ENCODE measurements around the gene ZDHHC6. TPM values are rescaled to one million over a fixed set of nuclear protein-coding genes. Genes with fewer than 3 reads are reported as not detected.
"Not testable (repeated sequence)": the region's sequence is repeated elsewhere in the genome, so short reads cannot be mapped to it uniquely, and the experiment has no call there.

Gene ZDHHC6
- total RNA-seq, 1 donor from 2014 or later, result 23.1 TPM

DNA sequence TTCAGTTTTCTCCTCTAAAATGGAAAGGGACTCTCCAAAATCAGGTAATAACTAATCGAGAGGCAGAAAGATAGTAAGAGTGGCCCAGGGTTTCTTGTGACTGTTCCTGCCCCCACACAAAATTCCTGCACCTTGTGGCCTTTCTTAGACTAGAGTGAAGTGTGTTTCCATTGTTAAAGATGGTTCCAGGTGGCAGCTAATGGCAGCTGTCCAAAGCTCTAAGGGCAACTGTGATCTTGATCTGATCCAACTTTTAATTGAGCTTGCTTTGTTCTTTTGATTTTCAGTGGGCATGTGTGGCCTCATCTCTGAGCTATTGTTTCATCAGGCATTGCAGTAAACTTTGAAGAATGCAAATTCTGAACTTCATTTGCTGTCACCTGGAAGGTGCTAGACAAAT is 53.4 kb downstream of the ZDHHC6 start:
- DNase-seq (ENCODE audit: low spot score), result no peak

DNA sequence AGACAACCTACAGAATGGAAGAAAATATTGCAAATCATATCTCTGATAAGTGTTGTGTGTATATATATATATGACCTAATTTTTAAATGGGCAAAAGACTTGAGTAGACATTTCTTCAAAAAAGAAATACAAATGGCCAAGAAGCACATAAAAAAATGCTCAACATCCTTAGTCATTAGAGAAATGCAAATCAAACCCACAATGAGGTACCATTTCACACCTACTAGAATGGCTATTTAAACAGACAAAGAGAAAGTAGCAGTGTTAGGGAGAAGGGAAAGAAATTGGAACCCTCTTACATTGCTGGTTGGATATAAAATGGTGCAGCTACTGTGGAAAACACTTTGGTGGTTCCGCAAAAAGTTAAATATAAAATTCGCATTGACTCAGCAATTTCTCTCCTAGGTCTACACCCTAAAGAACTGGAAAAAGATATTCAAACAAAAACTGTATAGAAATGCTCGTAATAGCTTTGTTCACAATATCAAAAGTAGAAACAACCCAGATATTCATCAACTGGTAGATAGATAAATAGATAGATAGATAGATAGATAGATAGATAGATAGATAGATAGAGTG is 56.5 kb downstream of the ZDHHC6 start:
- DNase-seq (ENCODE audit: low spot score), result no peak

DNA sequence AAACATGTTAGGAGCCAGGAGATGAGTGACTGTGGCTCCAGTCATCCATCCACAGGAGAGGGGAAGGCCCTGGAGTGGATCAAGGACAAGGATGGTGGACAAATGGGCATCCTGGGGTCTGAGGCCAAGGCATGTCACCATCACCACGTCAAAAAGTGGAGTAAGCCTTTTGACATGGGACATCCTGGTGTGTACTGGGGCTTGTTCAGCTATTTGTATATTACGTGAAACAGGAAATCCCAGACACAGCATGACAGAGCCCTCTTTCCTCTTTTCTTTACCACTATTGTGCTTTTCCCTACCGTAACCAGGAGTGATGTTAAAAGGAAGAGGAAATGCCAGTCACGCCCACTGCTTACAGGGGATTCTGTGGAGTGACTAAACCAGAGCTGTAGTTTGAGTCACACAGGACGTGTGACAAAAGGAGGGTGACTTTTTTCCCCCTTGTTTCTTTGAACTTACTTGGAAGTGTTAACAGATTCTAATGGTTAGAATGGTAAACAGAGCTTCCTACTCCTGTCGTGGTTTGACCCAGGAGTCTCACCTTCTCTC is 57.4 kb downstream of the ZDHHC6 start:
- DNase-seq (ENCODE audit: low spot score), result no peak

DNA sequence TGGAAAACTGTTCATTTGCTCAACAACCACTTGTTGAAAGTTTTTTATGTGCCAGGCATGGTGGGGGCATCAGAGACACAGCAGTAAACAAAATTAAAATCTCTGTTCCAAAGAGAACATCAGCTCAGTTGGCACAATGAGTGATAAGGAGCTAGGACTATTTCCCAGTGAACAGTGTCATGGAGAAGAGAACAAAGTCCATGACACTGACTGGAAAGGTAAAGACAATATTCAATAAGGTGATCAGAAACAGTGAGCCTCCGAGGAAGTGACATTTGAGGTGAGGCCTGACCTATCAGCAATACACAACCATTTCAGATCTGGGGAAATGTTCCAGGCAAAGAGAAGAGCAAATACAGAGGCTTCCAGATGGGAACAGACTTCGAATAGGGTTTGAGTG is 58.2 kb downstream of the ZDHHC6 start:
- no peak for DNase-seq (ENCODE audit: low spot score)

DNA sequence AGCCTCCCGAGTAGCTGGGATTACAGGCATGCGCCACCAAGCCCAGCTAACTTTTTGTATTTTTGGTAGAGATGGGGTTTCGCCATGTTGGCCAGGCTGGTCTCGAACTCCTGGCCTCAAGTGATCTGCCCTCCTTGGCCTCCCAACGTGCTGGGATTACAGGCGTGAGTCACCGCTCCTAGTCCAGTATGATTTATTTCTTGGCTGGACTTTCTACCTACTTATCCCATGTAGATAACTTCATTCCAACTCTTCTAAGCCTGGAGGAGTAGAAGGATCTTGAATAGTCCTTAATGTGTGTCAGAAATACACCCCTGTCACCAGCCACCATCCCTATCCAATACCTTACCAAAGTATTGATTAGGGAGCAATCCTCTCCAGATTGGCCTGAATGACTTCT is 58.7 kb downstream of the ZDHHC6 start:
- not testable (repeated sequence) for DNase-seq (ENCODE audit: low spot score)

DNA sequence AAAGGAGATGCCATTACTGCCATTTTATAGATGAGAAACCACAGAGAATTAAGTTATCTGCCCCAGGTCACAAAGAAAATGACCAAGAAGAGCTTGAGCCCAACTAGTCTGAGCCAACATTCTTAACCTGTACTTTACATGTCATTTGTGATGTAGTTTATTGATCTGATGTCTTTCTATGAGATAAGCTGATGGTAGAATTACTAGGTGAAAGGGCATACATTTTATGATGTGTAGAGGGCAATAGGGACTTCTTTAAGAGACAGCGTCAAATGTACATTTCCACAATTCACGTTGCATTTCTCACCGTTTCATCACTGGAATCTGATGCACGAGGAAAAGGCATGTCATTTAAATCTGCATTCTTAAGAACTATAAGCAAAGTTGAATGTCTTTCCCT is 61.5 kb downstream of the ZDHHC6 start:
- no peak for DNase-seq (ENCODE audit: low spot score)

DNA sequence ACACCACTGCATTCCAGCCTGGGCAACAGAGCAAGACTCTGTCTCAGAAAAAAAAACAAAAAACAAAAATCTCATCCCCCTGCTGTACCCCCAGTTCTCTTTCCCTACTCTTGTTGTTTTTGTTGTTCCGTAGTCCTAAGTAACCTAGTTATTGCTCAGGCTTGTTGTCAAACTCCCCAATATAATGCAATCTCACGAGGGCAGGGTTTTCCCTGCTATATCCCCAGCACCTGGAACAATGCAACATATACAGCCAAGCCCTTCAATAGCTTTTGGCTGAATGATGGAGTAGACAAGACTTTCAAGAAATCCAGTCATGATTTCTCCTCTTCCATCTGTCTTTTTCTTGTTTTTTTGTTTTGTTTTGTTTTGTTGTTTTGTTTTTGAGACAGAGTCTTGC is 62.6 kb downstream of the ZDHHC6 start:
- DNase-seq (ENCODE audit: low spot score), result no peak

DNA sequence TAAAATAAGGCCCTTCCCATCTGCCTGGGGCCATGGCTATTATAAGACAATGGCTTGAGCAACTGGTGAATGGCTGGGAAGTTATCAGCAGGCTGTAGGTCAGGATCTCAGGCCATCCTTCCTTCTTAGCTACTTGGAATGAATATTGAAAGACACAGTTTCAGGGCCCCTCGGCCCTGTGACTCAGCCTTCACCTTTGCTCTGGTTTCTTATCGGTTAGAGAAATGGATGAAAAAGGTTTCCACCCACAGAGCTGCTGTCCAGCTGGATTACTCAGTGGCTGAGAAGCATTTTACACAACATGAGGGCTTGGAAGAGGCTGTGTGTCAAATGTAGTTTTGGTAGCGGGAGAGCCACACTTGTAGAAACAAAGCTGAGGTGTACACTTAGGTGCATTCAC is 63.4 kb downstream of the ZDHHC6 start:
- DNase-seq (ENCODE audit: low spot score), result peak; percentile 76

DNA sequence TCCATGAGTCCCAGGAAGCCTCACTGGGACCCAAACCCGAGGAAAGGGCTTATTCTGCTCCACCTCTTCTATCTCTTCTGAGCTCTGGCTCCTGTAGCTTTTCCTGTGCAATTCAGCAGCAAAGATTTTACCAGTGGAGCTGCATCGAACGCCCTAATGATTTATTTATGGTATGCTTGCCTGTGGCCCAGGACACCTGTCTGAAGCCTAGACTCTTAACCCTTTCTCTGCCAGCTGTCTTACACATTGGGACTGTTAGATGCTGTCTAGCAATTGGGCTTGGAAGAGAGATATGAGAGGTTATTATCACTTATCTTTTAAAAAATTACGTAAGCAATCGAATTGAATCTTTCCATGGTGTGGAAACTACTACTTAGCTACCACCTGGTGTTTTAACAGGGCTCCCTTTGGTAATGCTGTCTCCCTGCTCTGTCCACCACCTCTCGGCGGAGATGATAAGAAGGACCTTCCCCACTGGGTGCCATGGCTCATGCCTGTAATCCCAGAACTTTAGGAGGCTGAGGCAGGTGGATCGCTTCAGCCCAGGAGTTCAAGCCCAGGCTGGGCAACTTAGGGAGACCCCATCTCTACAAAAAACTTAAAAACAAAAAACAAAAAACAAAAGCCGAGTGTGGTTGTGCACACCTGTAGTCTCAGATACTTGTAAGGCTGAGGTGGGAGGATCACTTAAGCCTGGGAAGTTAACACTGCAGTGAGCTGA is 64.0 kb downstream of the ZDHHC6 start:
- DNase-seq (ENCODE audit: low spot score), result no peak

Other genes starting within 250 kb of the ZDHHC6 start
- not detected for gene TECTB, start 163.5 kb downstream of the ZDHHC6 start, total RNA-seq (ENCODE audit: insufficient read depth, low replicate concordance)
- 3.1 TPM for gene ACSL5, start 72.8 kb downstream of the ZDHHC6 start, total RNA-seq (ENCODE audit: insufficient read depth, low replicate concordance)
- gene VTI1A, start 301 bp upstream of the ZDHHC6 start, total RNA-seq (ENCODE audit: insufficient read depth, low replicate concordance), result 21.9 TPM

Data from umbilical cord (tissue), 2 donors.